Heart right ventricle (tissue), 16 donors: ENCODE measurements around the gene GUCA2B. TPM values are rescaled to one million over a fixed set of nuclear protein-coding genes. Genes with fewer than 3 reads are reported as not detected.

Source experiments
- ATAC-seq, 8 donors: fragments of 200-7000 bp; cut with Tn5 transposase; one replicate each; pipeline ENCODE4 v1.9.1; 2020; ENCODE audit warnings: mild to moderate bottlenecking in 8 of 8, moderate library complexity in 8 of 8, moderate number of reproducible peaks in 1 of 8
- DNase-seq, 2 donors: peaks; one replicate each; pipeline ENCODE4 v3.0.0-alpha.2; 2020
- H3K27ac ChIP-seq, 10 donors: fragments of 200-600 bp; sonication (generic) in 2 of 10; one replicate each; pipeline versions ENCODE4 v1.5.0 to v1.8.0; 2020 to 2022; ENCODE audit warnings: mild to moderate bottlenecking in 3 of 10
- H3K27me3 ChIP-seq, 7 donors: fragments of 200-600 bp; one replicate each; pipeline ENCODE4 v1.8.0; 2021 to 2022; ENCODE audit warnings: mild to moderate bottlenecking in 2 of 7
- H3K36me3 ChIP-seq, 9 donors: fragments of 200-600 bp; sonication (generic) in 1 of 9; one replicate each; pipeline versions ENCODE4 v1.5.0 to v1.8.0; 2020 to 2022; ENCODE audit warnings: mild to moderate bottlenecking in 2 of 9
- H3K4me1 ChIP-seq, 9 donors: fragments of 200-600 bp; sonication (generic) in 1 of 9; one replicate each; pipeline versions ENCODE4 v1.5.0 to v1.8.0; 2020 to 2022; ENCODE audit warnings: mild to moderate bottlenecking in 4 of 9
- H3K4me3 ChIP-seq, 10 donors: fragments of 200-600 bp; sonication (generic) in 2 of 10; one replicate each; pipeline versions ENCODE4 v1.5.0 to v1.8.0; 2020 to 2022; ENCODE audit warnings: mild to moderate bottlenecking in 7 of 10, moderate library complexity in 2 of 10
- H3K9me3 ChIP-seq, 11 donors: fragments of 200-600 bp in 10 of 11; sonication (generic) in 2 of 11; one replicate each; pipeline versions ENCODE4 v1.5.0 to v1.8.0; 2013 to 2022; ENCODE audit warnings: mild to moderate bottlenecking in 2 of 11, control low read depth in 1 of 11, moderate library complexity in 1 of 11
- CTCF ChIP-seq, 9 donors: fragments of 200-600 bp; sonication (generic) in 2 of 9; IDR thresholded peaks; one replicate each; pipeline versions ENCODE4 v1.5.0 to v1.8.0; 2021 to 2022; ENCODE audit warnings: antibody characterized with exemption in 9 of 9, mild to moderate bottlenecking in 5 of 9, moderate library complexity in 1 of 9
- WGBS, 2 donors: extraction: QIAGEN DNeasy Blood & Tissue Kit; methylation state at CpG; one replicate each; pipeline ENCODE4 v1.1.7; 2013; ENCODE audit warnings: inconsistent platforms in 1 of 2; 5-methylcytosine and 5-hydroxymethylcytosine counted together
- intact Hi-C, 10 donors: fragments of 100-400 bp; cut with DNase I; formaldehyde crosslinking; loops; one replicate each; pipeline versions ENCODE4 v1.11.1 to v1.14.2; 2022
- polyA plus RNA-seq, 2 donors: library from polyadenylated mRNA; stranded (reverse); fragments of 200-250 nt; gene quantifications; one replicate each; pipeline ENCODE4 v1.2.3, GENCODE V29; 2013
- total RNA-seq, 10 donors: library from RNA; stranded (reverse); fragmentation: NEBNext Ultra II Directional in 3 of 10; extraction: Animal tissue kit (Norgen Biotek cat#: 25700) in 3 of 10; gene quantifications; one replicate each; pipeline versions ENCODE4 v1.2.1 to v1.2.4, GENCODE V29; 2021 to 2023
- donor health status: Arrhythmogenic right ventricular cardiomyopathy.
- donor health status: ischemic (EF 13 %, LVEDD 7.1; RV severe dilation, severe dysfunction).
- donor health status: healthy with polysubstance abuse.
- donor health status: DM: no; HTN: yes; CAD: no.
- donor health status: DM: no; HTN: no; CAD: no.
- donor health status: ischemic (EF 25% LVEDD 6.9; RV normal size, moderate dysfunction).
- donor health status: ischemic (EF 25% LVEDD 5.7; RV mildly dilated, moderate dysfunction).
- donor health status: healthy.
- donor health status: DM: yes; HTN: yes; CAD: no.
- donor health status: Ischemic cardiomyopathy.
- donor health status: ischemic (EF 35%, LVEDD 5.7; RV mildly dilated, moderate dysfunction).
- donor health status: nonischemic (EF 11% LVEDD 7.7; RV severe dilation, severe dysfunction).
- donor health status: DM: yes; HTN: yes; CAD: no.
- donor health status: PGD.
- donor health status: ischemic (EF 29% LVEDD 5.4; RV normal size, mild dysfunction).
- donor health status: nonischemic (EF 23%, LVEDD 6.1; RV moderate dilation, normal function).

The GUCA2B gene
- total and polyA plus RNA-seq, 12 donors, result 0.44 TPM; not detected in 11

GRCh38 chr1:42154685-42155084 lies 1.5 kb downstream of the GUCA2B start:
- DNase-seq (no peak), ATAC-seq (no peak)
- peaks cover 0 to 1% (median 0%) of the 10 kb centered on the region in 11 donors for H3K9me3 ChIP-seq
- no peaks in the 10 kb centered on the region for H3K27me3 ChIP-seq
- H3K27ac ChIP-seq, result no peak overlapping the region
- no peaks in the 10 kb centered on the region for H3K36me3 ChIP-seq
- no peak for TF ChIP-seq CTCF (IDR thresholded peaks at IDR 0.05)
- intact Hi-C loops, result loop anchor here in 2 of 10 donors (10.0 kb wide), 2 partner anchors 590 to 600 kb away; partner anchors contain the start of gene CLDN19 (in 1 of the 2)
- peaks cover 0 to 10% (median 0%) of the 10 kb centered on the region in 9 donors for H3K4me1 ChIP-seq
- 88 to 91% methylated on average over 13 of the region's 13 CpGs for WGBS, 2 donors
- H3K4me3 ChIP-seq, result no peak overlapping the region

GRCh38 chr1:42155362-42155761 lies 2.2 kb downstream of the GUCA2B start:
- Histone ChIP-seq H3K4me3 (no peak overlapping the region), H3K9me3 (peaks cover 0 to 8% (median under 1%) of the 10 kb centered on the region in 11 donors), H3K27ac (no peak overlapping the region), H3K36me3 (no peaks in the 10 kb centered on the region), H3K4me1 (peaks cover 0 to 10% (median 0%) of the 10 kb centered on the region in 9 donors), H3K27me3 (no peaks in the 10 kb centered on the region)
- no peak for DNase-seq
- ATAC-seq, result no peak
- TF ChIP-seq CTCF (IDR thresholded peaks at IDR 0.05), result no peak
- WGBS, 2 donors, result 89 to 92% methylated on average over 12 of the region's 12 CpGs
- intact Hi-C loops, result loop anchor here in 2 of 10 donors (10.0 kb wide), 2 partner anchors 589 to 599 kb away; partner anchors contain the start of gene CLDN19 (in 1 of the 2)

DNA sequence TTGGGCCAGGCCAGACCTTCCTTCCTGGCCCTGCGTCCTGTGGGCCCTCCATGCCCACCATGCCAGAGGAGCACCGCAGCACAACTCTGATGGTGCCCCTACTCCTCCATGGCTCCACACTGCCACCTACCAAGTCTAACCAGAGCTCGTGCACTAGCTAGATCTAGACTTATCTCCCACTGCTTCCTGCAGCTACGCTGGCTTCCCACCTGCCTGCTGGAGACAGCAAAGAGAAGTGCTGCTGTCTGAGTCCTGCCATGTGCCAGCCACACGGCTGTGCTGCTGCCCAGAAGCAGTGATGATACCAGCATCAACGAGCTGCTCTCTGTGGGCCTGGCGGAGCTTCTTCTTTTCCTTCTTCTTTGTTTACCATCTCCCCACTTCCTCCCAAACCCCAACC lies 4.5 kb downstream of the GUCA2B start:
- H3K9me3 ChIP-seq, result peaks cover 0 to 18% (median 7%) of the 10 kb centered on the region in 11 donors
- WGBS, 2 donors, result 62 to 66% methylated on average over 7 of the region's 7 CpGs
- intact Hi-C loops, result loop anchor here in 2 of 10 donors (10.0 kb wide), 2 partner anchors 587 to 597 kb away; partner anchors contain the start of gene CLDN19 (in 1 of the 2)
- no peak for TF ChIP-seq CTCF (IDR thresholded peaks at IDR 0.05)
- DNase-seq (no peak), ATAC-seq (no peak)
- no peaks in the 10 kb centered on the region for H3K27me3 ChIP-seq
- no peak overlapping the region for H3K27ac ChIP-seq
- peaks cover 0 to under 1% (median 0%) of the 10 kb centered on the region in 9 donors for H3K4me1 ChIP-seq
- H3K36me3 ChIP-seq, result no peaks in the 10 kb centered on the region
- H3K4me3 ChIP-seq, result no peak overlapping the region

DNA sequence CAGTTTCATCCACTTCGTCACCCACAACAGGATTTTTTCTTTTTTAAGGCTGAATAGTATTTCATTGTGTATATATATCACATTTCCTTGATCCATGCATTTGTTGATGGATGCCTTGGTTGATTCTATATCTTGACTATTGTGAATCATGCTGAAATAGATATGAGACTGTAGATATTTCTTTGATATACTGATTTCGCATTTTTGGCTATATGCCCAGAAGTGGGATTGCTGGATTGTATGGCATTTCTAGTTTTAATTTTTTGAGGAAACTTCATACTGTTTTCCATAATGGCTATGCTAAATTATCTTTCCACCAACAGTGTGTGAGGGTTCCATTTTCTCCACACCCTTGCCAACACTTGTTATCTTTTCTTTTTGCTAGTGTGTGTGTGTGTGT lies 5.0 kb downstream of the GUCA2B start:
- Histone ChIP-seq H3K4me3 (no peak overlapping the region), H3K27ac (no peak overlapping the region), H3K27me3 (no peaks in the 10 kb centered on the region), H3K36me3 (no peaks in the 10 kb centered on the region), H3K9me3 (peaks cover 0 to 18% (median 7%) of the 10 kb centered on the region in 11 donors), H3K4me1 (no peaks in the 10 kb centered on the region)
- TF ChIP-seq CTCF (IDR thresholded peaks at IDR 0.05), result no peak
- intact Hi-C loops, result loop anchor here in 2 of 10 donors (10.0 kb wide), 2 partner anchors 587 to 597 kb away; partner anchors contain the start of gene CLDN19 (in 1 of the 2)
- 70 to 76% methylated on average over 2 of the region's 2 CpGs for WGBS, 2 donors
- DNase-seq (no peak), ATAC-seq (no peak)
